NCI-H146 (cell line): ENCODE results near the gene ATXN2L.
"Not testable (repeated sequence)": the region's sequence is repeated elsewhere in the genome, so short reads cannot be mapped to it uniquely, and the experiment has no call there.

ENCODE experiments used
- DNase-seq: peaks from one replicate; lab custom pipeline; 2025; lab: John Stamatoyannopoulos, UW

The ATXN2L gene

DNA sequence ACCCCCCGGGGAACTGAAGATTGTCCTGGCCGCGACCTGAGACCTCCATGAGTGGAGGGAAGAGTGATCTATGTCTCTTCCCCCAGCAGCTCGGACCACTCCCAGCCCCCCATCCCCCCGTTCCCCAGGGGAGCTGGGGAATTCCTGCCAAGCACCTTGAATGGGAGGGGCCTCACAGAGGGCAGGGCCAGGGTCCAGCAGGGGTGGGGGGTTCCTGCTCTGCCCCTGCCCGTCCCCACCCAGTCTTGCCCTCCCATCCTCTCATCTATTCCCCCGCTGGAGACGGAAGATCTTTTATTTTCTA is 13.9 kb downstream of the ATXN2L start:
- no peak for DNase-seq

DNA sequence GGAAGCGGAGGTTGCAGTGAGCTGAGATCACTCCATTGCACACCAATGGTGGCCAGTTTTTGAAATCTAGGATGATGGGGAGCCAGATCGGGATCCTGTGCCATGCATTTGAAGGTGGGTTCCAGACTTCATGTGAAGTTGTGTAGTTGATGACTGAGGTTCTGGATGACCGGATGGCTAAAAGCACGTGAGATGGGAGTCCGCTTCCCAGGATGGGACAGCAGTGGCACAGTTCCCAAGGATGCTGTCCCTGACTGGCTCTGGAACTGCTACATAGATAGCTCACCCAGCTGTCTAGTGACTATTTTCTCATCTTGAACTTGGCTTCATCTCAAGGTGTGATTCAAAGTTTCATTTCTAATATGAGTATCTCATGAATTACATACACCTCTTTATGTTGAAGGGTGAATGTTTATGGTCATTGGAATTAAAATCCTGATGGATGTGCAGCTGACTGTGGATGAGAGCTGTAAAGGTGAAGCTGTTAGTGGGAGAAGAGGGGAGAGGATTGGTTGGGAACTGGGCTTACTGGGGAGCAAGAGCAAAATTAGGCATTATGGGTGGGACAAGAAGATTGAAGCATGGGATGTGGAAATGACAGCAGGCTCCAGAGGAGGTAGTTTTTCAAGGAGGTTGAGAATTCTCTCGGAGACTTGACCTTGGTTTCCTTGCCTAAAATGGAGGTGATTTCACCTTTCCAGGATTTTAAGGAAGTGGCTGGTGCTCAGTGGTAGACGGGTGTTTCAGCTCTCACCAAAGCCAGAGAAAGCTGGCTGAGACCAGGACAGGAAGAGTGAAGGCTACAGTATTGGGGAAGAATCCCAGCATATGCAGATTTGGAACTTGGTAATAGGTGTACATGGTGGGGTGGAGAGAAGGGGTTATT is 15.1 kb downstream of the ATXN2L start:
- DNase-seq, result no peak

DNA sequence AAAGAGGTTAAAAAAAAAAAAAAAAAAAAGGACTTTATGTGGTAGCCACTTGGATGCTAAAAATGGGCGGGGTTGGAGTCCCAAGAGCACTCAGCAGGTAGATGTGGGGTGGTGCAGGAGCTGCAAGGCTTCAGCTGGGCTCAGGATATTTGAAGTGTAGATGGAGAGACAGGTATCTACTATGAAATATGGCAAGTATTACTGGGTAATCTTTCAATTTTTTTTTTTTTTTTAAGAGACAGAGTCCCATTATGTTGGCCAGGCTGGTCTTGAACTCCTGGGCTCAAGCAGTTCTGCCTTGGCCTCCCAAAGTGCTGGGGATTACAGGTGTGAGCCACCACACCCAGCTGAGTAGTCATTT is 15.7 kb downstream of the ATXN2L start:
- no peak for DNase-seq

DNA sequence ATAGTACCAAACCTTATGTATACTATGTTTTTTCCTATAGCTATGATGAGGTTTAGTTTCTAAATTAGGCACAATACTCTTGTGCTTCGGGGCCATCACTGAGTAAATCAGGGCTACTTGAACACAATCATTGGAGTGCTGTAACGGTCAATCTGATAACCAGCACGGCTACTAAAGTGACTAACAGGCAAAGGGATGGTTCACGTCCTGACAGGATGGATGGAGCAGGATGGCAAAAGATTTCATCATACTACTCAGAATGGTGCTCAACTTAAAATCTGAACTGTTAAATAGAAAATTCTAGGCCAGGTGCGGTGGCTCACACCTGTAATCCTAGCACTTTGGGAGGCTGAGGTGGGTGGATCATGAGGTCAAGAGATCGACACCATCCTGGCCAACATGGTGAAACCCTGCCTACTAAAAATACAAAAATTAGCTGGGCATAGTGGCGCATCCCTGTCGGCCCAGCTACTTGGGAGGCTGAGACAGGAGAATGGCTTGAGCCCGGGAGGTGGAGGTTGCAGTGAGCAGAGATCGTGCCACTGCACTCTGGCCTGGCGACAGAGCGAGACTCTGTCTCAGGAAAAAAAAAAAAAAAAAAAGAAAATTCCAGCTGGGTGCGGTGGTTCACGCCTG is 16.3 kb downstream of the ATXN2L start:
- DNase-seq, result no peak

DNA sequence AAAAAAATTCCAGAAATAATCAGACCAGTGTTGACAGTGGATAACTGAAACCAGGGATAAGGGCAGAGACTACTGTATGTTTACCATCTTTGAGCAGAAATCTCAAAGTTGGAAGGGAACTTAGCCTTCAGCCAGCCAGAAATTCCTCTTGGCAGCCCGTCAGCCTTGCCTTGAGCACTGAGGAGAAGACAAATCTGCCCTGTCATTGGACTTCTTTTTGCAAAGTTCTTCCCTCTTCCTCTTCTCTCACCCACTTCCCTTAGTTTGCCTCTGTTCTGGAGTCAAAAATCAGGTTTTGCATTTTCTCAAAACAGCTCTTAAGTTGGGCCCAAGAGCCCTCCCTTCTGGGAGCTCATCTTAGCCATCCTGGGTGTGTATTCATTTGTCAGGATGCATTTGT is 17.1 kb downstream of the ATXN2L start:
- no peak for DNase-seq

DNA sequence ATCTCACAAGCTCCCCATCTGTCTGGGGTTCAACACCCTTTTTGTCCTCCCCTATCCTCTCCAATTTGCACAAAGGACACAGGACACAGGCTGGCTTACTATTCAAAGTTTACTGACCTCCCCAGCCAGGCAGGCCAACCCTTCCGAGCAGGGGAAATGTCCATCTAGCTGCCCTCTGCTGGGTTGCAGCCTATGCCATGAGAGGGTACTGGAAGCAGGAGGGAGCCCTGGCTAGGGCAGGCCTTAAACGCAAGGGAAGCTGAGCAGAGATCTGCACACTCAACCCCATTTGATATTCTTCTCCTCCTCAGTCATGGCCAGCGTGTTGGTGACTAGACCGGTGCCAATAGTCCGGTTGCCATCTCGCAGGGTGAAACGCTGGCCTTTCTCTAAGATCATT is 19.9 kb downstream of the ATXN2L start:
- DNase-seq, result no peak

DNA sequence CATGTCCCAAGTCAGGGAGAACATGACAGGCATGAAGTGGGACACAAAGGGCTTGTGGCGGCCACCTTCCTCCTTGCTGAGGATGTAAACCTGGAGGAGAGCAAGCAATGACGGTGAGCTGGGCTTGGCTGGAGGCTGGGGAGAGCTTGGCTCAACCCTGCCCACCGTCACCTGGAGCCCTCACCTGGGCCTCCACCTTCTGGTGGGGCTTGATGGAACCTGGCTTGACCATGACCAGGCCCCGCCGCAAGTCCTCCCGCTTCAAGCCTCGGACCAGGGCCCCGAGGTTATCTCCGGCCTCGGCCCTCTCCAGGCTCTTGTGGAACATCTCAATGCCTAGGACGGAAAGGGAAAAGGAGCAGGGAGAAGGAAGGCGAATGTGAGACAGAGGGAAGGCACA is 21.0 kb downstream of the ATXN2L start:
- DNase-seq, result no peak

DNA sequence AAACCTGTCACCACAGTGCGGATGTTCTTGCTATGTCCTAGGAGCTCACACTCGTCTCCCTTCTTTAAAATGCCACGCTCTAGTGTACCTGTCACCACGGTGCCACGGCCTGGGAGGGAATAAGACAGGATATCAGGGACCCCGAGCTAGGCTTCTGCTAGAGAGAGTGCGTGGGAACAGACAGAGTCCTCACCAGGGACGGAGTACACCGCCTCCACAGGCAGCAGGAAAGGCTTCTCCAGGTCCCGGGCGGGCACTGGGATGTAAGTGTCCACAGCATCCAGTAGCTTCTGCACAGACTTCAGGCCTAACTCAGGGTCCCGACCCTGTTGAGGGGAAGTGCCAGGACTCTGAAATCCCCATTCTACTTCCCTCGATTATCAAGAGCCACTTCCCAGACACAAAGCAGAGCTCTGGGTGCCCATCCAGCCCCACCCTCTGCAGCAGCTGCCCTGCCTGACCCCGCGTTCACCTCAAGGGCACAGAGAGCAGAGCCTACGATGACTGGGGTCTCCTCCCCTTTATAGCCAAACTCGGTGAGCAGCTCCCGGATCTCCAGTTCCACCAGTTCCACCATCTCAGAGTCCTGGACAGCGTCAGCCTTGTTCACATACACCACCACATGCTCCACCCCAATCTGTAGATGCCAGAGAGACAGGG is 21.6 kb downstream of the ATXN2L start:
- no peak for DNase-seq

DNA sequence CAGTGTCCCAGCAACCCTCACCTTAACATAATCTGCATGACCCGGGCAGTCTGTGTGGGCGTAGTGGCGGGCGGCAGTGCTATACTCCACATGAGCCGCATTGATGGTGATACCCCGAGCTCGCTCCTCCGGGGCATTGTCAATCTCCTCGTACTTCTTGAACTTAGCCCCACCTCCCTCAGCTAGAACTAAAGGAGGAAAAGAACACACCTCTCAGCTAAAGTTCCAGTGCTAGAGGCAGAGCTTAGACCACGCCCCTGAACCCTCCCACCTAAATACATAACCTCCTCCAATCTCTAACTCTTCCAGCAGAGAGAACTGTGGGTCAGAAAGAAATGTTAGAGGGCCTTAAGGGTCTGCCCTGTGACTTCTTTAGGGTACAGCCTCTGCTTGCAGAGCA is 22.5 kb downstream of the ATXN2L start:
- peak; percentile 29 for DNase-seq

DNA sequence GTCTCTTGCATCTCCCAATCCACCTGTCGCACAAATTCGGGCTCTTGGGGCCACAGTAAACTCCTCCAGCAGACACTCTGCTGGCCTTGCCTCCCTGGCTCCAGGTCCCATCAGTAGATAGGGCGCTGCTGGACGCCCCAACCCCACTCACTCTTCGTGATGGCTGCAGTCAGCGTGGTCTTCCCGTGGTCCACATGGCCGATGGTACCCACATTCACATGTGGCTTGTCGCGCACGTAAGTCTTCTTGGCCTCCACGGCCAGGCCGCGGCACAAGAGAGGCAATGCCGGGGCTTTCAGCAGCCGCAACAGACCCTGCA is 22.9 kb downstream of the ATXN2L start:
- no peak for DNase-seq

DNA sequence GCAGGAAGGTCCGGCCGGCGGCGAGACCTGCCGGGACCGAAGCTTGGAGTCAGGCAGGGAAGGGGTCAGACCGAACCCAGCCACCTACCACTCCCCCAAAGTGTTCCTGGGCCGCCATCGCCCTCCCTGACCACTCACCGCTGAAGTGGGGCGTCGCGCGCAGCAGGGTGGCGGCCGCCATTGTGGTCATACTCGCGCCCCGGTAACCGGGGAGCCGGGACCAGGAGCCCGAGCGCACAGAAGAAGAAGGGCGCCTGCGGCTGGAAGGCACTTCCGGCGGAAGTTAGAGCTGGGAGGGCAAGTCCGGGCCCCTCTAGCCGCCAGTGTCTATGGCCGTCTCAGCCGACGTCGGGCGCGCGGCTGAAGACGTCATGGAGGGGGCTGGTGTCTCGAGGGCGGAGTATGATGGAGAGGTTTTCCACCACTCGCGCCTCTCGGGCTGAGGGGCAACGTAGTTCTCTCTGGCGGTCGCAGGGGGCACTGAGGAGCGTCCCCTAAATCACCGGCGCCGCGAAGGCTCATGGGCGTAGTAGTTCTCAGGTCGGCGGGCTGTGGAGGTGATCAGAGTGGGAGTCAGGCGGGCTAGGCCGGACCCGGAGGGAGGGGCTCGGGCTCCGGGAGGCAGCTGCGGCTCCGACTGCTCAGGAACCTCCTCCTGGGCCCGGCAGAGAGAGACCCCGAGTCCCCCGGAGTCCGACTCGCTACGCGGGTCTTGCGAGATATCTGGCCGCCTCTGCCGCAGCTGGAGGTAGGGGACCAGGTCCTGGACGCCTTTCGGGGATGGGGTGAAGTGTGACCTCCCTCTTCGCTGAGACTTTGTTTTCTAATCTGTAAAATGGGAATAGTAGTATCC is 23.5 kb downstream of the ATXN2L start, which contains the start of gene TUFM:
Gene TUFM (minus strand): TSS at position 269 of the 853 bp plus-strand sequence. CDS start 79 bp downstream, at position 190.
- peak; percentile 99 for DNase-seq

DNA sequence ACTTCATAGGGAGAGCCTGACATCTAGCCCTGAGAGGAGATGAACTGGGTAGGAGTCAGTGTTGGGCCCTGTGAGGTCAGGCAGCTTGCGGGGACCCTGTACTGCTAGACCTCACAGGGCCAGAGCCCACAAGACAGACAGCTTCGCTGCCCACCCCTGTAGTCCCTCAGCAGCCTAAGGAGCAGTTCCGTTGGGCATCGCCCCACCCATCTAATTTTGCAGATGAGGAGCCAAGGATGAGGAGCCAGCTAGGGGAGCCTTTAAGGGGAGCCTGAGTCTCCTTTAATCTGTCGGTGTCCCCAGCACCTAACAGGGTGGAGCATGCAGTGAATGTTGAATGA is 24.1 kb downstream of the ATXN2L start:
- DNase-seq, result peak; percentile 50

DNA sequence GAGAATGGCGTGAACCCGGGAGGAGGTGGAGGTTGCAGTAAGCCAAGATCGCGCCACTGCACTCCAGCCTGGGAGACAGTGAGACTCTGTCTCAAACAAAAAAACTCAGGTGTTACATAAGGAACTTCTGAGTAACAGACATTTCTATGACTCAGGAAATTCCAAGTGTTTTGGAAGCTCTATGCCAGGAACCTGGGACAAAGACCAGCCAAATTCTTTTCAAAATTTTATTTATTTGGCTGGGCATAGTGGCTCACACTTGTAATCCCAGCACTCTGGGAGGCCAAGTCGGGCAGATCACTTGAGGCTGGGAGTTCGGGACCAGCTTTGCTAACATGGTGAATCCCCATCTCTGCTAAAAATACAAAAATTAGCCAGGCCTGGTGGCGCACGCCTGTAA is 35.6 kb downstream of the ATXN2L start:
- DNase-seq, result no peak

DNA sequence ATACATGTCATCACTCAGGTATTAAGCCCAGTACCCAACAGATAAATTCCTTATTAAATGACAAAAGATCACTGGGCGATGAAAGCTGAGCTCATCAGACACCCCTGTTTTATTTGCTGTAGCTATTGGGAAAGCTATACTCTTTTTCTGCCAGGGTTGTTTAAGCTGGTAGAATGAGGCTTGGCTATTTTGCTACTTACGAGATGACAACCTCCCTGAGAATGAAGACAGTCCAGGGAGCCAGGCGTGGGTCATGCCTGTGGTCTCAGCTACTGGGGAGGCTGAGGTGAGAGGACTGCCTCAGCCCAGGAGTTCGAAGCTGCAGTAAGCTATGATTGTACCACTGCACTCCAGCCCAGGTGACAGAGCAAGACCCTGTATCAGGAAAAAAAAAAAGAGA is 36.5 kb downstream of the ATXN2L start:
- no peak for DNase-seq

DNA sequence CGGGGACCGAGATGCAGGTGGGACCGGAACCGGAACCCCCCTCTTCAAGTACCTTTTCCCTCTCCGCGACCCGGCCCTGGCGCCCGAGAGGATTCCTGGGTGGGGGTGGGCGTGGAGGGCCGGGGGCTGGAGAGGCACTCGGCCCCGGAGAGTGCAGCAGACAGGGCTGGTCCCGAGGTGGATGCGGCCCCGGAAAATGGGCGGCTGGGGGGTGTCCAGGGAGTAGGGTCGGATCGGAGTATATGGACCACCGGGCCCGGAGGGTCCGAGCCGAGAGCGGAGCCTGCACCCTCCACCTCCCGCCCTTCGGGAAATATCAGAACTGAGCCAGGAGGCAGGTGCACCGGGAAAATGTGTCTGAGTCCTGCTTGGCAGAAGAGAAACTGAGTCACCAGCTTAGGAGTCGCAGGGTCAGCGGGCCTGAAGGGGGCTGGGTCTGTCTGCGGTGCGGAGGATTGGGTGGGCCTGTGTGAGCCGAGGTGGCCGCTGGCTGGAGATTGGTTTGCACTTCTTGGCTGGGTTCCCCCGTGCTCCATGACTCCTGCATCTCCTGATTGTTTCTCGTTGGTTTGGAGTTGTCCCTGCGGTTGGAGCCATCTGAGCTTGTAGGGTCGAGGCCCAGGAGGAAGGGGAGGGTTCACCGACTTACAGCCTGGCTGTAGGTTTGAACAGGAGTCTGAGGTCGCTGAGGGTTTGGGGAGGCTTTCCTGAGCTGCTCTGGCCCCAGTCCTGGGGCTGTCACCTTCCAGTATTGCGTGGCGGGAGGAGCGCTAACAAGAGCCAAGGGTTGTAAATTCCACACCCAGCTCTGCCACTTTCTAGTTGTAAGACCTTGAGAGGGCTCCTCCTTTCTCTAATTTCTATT is 41.4 kb downstream of the ATXN2L start:
- no peak for DNase-seq

DNA sequence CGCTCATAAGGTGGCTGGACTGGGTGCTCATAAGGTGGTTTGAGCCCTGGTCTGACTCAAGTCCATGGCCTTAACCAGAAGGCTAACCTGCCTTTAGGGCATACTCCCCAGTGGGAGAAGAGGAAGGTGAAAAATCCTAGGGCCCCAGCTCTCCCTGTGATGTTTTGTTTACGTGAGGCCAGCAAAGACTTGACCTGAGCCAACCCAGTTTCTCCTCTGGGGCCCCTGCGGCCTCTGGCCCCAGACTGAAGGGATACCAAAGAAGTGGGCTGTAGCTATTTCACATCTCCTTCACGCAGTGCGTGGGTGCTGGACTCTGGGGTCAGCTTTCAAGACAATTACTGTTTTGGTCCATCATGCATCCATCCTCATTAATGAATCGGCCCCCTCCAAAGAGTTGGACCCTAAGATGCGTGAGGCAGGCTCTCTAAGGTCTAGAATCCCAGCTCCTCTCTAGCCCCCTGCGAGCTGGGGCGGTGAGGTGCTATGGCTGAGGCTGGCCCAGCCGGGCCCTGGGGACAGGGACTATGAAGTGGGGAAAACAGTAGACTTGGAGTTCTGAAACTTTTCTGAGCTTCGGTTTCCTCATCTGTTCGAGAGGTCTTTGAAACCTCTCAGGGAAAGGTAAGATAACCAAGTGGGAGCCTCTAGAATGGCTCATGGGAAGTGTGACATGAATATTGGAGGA is 42.3 kb downstream of the ATXN2L start:
- DNase-seq, result no peak

DNA sequence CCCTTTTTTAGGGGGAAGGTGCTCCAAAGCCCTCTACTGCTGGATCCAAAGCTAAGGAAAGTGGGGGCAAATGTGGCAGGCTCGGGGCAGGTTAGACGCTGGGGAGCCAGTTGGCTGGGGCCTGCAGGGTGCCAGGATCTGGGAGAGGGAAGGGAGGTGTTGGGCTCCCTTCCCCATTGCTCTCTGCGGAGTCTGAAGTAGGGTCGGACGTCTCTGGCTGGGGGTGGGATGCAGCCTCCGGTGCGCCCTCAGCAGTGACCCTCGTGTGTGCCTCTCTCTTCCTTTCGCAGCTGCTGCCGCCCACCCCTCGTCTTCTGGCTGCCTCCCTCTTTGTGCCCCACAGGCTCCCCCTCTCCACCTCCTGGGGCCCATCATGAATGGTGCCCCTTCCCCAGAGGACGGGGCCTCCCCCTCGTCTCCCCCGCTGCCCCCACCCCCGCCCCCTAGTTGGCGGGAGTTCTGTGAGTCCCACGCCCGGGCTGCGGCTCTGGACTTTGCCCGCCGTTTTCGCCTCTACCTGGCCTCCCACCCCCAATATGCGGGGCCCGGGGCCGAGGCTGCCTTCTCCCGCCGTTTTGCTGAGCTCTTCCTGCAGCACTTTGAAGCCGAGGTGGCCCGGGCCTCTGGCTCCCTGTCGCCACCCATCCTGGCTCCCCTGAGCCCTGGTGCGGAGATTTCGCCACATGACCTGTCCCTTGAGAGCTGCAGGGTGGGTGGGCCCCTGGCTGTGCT is 43.1 kb downstream of the ATXN2L start:
- no peak for DNase-seq

DNA sequence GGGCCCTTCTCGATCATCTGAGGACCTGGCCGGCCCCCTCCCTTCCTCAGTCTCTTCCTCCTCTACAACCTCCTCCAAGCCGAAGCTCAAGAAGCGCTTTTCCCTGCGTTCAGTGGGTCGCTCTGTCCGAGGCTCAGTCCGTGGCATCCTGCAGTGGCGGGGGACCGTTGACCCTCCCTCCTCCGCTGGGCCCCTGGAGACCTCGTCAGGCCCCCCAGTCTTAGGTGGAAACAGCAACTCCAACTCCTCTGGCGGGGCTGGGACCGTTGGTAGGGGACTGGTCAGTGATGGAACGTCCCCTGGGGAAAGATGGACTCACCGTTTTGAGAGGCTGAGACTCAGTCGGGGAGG is 43.6 kb downstream of the ATXN2L start:
- DNase-seq, result no peak

DNA sequence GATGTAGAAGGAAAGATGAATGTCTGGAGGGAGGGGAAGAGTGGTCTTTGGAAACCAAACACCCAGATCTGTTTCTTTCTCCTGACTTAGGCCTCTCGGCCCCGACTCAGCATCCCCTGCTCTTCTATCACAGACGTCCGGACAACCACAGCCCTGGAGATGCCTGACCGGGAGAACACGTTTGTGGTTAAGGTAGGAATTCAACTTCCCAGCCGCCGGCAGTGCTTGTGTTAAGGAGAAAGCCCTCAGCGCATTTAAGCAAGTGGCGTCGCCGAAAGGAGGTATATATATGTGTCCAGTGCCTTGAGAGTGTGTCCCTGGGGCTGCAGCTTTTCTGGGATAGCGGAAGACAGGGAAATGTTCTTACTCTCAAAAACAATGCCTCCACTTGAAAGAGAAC is 44.4 kb downstream of the ATXN2L start:
- DNase-seq, result no peak

DNA sequence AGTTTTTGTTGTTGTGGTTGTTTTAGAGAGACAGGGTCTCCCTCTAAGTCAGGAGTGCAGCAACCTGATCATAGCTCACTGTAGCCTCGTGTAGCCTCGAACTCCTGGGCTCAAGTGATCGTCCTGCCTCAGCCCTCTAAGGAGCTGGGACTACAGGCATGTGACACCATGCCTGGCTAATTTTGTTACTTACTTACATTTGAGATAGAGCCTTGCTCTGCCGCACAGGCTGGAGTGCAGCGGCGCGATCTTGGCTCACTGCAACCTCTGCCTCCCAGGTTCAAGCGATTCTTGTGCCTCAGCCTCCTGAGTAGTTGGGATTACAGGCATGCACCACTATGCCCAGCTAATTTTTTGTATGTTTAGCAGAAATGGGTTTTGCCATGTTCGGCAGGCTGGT is 44.8 kb downstream of the ATXN2L start:
- DNase-seq, result not testable (repeated sequence)
